Epithelial cell of esophagus (primary cell): ENCODE data around the gene TRERF1.

Source experiments
- DNase-seq: peaks from one replicate; pipeline ENCODE4 v3.0.0; 2010; ENCODE audit warnings: low read depth
- H3K4me3 ChIP-seq: 2 replicates; pipeline ENCODE4 v1.5.1; 2011; ENCODE audit warnings: mild to moderate bottlenecking, low read length, control low read depth
- CTCF ChIP-seq: IDR thresholded peaks from 2 replicates; pipeline ENCODE4 v1.5.1; 2011; ENCODE audit warnings: low read depth, mild to moderate bottlenecking, low read length, control low read depth, inconsistent platforms; ENCODE audit not compliant: insufficient read depth; ENCODE audit errors: missing control alignments

TRERF1 gene

GRCh38 chr6:42257614-42258013 lies 194.1 kb downstream of the TRERF1 start:
- no peak for TF ChIP-seq CTCF
- no peak overlapping the region for H3K4me3 ChIP-seq
- DNase-seq, result no peak

- no peak for TF ChIP-seq CTCF
- H3K4me3 ChIP-seq, result no peak overlapping the region
- DNase-seq, result no peak
Observed at GRCh38 chr6:42257063-42257462, 194.7 kb downstream of the TRERF1 start.

GRCh38 chr6:42255050-42255449 lies 196.7 kb downstream of the TRERF1 start:
- DNase-seq, result no peak
- H3K4me3 ChIP-seq, result no peak overlapping the region
- TF ChIP-seq CTCF, result no peak

GRCh38 chr6:42254505-42254904 lies 197.2 kb downstream of the TRERF1 start:
- H3K4me3 ChIP-seq, result no peak overlapping the region
- TF ChIP-seq CTCF, result no peak
- no peak for DNase-seq

- no peak for TF ChIP-seq CTCF
- no peak overlapping the region for H3K4me3 ChIP-seq
- DNase-seq, result no peak
Observed at GRCh38 chr6:42251911-42252637, 199.7 kb downstream of the TRERF1 start.

GRCh38 chr6:42251500-42251899 lies 200.2 kb downstream of the TRERF1 start:
- no peak for TF ChIP-seq CTCF
- no peak for DNase-seq
- H3K4me3 ChIP-seq, result no peak overlapping the region
